Lung microvascular endothelial cell (primary cell): ENCODE data around the gene C2CD2L. TPM values are rescaled to one million over a fixed set of nuclear protein-coding genes. Genes with fewer than 3 reads are reported as not detected.
"Not testable (repeated sequence)": the region's sequence is repeated elsewhere in the genome, so short reads cannot be mapped to it uniquely, and the experiment has no call there.

Experiments used
- DNase-seq, 2 donors: peaks; one replicate each; pipeline versions ENCODE4 v3.0.0 to v3.0.0-alpha.2; 2010; ENCODE audit warnings: low read depth in 2 of 2
- total RNA-seq: library from RNA; depleted of rRNA; stranded (reverse); fragments of >200 nt; gene quantifications from 2 replicates; pipeline ENCODE4 v1.2.1, GENCODE V29; 2014

Gene C2CD2L
- total RNA-seq, 1 donor from 2014 or later, result 2.8 TPM

GRCh38 chr11:119113716-119114115, 6.6 kb downstream of the C2CD2L start:
- no peak for DNase-seq

- DNase-seq, result peak in 1 of 2 donors; percentile 53
These were observed 7.2 kb downstream of the C2CD2L start for GRCh38 chr11:119114351-119114750.

- DNase-seq, result no peak
These were observed 8.5 kb downstream of the C2CD2L start for GRCh38 chr11:119115484-119116234.

GRCh38 chr11:119116235-119116594, 9.1 kb downstream of the C2CD2L start:
- no peak for DNase-seq

- DNase-seq, result no peak
These were observed 9.5 kb downstream of the C2CD2L start for GRCh38 chr11:119116601-119117000.

GRCh38 chr11:119117004-119117706, 10.0 kb downstream of the C2CD2L start:
- DNase-seq, result no peak

- no peak for DNase-seq
These were observed 11.1 kb downstream of the C2CD2L start for GRCh38 chr11:119118227-119118626.

GRCh38 chr11:119118946-119119345, 11.8 kb downstream of the C2CD2L start:
- no peak for DNase-seq

- DNase-seq, result peak in 1 of 2 donors; percentile 21
These were observed 13.5 kb downstream of the C2CD2L start for GRCh38 chr11:119120639-119121007.

- peak; percentile 99 for DNase-seq
These were observed 14.1 kb downstream of the C2CD2L start, which contains the start of gene HINFP for GRCh38 chr11:119121008-119121810. TSS of gene HINFP (plus strand) at chr11:119121580. CDS start at chr11:119126945, 5,365 bp downstream.

GRCh38 chr11:119121811-119122124, 14.6 kb downstream of the C2CD2L start:
- DNase-seq, result no peak

GRCh38 chr11:119125821-119126220, 18.7 kb downstream of the C2CD2L start:
- no peak for DNase-seq

- DNase-seq, result no peak
These were observed 19.6 kb downstream of the C2CD2L start for GRCh38 chr11:119126675-119127268.

GRCh38 chr11:119130662-119131061, 23.5 kb downstream of the C2CD2L start:
- peak; percentile 41 to 48 for DNase-seq

- DNase-seq, result peak; percentile 24 to 29
These were observed 27.3 kb downstream of the C2CD2L start for GRCh38 chr11:119134389-119134978.

GRCh38 chr11:119139276-119139675, 32.1 kb downstream of the C2CD2L start:
- not testable (repeated sequence) for DNase-seq

- DNase-seq, result peak; percentile 75 to 84
These were observed 37.8 kb downstream of the C2CD2L start for GRCh38 chr11:119144825-119145486.

- no peak for DNase-seq
These were observed 38.4 kb downstream of the C2CD2L start for GRCh38 chr11:119145551-119145950.

GRCh38 chr11:119147604-119148333, 40.6 kb downstream of the C2CD2L start:
- no peak for DNase-seq

GRCh38 chr11:119148720-119149017, 41.5 kb downstream of the C2CD2L start:
- no peak for DNase-seq
